Stimulated activated CD8-positive, alpha-beta memory T cell treated with anti-CD3 and anti-CD28 coated beads, Interleukin-15, amount 100 ng/mL, for 1 hour (primary cell): ENCODE measurements around the gene NDUFV1.
"Not testable (repeated sequence)": the region's sequence is repeated elsewhere in the genome, so short reads cannot be mapped to it uniquely, and the experiment has no call there.

Experiments
- DNase-seq: peaks from one replicate; pipeline ENCODE4 v3.0.0-alpha.2; 2020; ENCODE audit warnings: low read depth

The NDUFV1 gene

GRCh38 chr11:67627812-67628624 lies 21.3 kb downstream of the NDUFV1 start:
- DNase-seq = no peak

GRCh38 chr11:67628710-67629385 lies 22.1 kb downstream of the NDUFV1 start:
- DNase-seq = no peak

DNA sequence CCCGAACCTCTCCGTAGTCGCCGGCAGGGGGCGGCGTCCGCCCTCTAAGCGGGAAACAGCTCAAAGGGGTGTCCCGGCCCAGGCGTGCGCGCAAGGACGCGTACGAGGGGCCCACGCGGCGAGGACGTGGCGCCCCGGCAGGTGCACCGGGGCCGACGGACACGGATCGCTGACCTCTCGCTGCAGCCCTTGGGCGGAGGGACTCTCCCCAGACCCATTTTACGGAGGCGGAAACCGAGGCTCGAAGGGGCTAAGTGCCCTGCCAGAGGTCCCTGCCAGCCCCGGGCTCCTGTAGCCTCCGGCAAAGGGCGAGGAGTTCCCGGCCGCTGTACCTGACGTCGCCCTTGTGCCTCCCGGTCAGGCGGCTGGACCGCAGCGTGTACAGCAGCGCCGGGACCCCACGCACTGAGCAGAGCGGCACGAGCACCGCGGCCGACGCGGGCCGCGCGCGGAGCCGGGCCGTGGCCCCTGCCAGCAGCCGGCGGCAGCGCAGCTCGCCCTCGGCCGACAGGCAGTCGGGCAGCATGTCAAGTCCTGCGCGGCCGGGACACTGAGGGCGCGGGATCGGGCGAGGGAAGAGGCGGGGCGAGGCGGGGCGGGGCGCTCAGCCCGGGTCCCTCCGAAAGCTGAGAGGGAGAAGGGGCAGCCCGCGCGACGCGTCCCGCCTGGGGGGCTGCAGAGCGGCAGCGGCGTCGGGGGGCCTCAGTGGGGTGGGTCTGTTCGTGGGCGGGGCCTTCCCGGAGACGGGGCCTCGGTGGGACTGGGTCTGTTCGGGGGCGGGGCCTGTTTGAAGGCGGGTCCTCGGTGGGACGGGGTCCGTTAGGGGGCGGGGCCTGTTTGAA lies 22.9 kb downstream of the NDUFV1 start, which contains the start of gene NUDT8:
NUDT8 (minus strand) TSS at position 552 of the 842 bp plus-strand sequence; CDS start at position 526, 26 bp downstream.
- DNase-seq = peak; percentile 93

DNA sequence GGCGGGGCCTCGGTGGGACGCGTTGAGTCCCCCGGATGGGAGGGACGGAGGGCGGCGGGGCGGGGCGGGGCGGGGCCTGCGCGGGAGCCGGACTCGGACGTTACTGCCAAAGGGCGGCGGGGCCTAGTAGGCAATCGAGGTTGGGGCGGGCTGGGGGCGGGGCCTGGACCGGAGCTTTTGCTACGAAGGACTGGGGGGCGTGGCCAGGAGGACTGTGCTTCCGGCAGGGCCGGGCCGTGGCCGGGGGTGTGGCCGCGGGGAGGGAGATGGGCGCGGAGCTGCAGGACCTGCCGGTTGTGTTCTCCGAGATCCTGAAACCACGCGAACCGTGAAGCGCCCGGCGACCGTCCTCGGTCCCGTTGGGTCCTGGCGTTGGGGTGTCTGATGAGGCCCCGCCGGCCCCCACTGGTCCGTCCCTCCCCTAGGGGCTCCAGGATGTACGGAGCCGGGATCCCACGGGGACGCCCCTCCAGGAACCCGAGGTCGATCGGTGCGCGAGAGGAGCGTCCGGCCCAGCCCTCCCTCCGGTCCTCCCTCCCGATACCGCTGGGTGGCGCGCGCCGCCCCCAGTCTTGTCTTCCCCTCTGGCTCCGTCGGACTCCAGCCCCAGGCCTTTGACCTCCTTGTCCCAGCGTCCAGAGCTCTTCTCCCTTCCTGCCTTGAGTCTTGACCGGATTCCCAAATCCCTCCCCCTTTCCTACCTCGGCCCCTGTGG lies 23.6 kb downstream of the NDUFV1 start:
- no peak for DNase-seq

DNA sequence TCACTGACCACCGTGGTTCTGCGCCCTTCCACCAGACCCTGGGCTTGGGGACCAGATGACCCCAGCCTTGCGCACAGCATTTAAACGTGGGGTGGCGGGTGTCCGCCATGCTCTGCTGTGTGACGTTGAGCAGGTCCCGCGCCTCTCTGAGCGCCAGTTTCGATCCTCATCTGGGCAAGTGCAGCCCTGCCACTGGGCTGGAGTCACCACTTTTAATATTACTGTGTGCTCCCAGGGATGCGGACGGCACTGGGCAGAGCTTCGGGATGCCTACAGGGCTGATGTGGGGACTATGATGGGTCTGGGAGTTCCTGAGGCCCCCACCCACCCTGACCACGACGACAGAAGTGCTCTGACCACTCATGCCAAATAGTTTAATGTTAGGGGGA lies 24.2 kb downstream of the NDUFV1 start:
- DNase-seq = no peak

- DNase-seq = no peak
Measured at GRCh38 chr11:67631411-67631810, 24.7 kb downstream of the NDUFV1 start.

GRCh38 chr11:67631853-67632174 lies 25.1 kb downstream of the NDUFV1 start:
- no peak for DNase-seq

- no peak for DNase-seq
Measured at GRCh38 chr11:67632175-67632981, 25.6 kb downstream of the NDUFV1 start.

DNA sequence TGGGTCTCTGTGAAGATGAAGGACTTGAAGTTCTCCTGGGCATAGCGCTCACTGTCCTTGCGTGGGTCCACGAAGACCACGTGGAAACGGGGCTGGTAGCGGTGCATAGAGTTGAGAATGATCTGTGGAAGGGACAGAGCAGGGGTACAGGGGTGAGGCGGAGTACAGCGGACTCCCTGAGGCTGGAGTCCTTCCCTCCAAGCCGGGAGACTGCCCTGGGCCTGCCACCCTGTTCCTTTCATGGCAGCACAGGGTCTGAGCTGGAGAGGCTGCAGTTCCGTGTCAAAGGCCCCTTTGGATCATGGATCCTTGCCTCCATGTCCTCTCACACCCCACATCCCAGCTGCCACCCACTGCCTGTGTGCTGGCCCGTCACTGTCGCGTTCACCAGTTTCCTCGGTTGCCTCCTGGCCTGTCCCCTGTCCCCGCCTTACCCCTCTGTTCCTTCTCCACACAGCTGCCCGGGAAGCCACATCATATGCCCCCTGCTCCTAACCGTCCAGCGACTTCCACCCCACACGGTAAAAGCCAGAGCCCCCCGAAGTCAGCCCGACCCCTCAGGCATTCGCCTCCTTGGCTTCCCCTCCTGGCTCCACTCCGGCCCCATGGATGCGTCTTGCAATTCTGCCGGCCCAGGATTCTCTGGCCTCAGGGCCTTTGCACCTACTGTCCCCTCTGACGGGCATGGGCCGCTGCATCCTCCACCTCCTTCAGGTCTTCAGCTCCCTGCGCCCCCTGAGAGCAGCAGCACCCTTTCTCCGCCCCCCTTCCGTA lies 26.4 kb downstream of the NDUFV1 start:
- no peak for DNase-seq

DNA sequence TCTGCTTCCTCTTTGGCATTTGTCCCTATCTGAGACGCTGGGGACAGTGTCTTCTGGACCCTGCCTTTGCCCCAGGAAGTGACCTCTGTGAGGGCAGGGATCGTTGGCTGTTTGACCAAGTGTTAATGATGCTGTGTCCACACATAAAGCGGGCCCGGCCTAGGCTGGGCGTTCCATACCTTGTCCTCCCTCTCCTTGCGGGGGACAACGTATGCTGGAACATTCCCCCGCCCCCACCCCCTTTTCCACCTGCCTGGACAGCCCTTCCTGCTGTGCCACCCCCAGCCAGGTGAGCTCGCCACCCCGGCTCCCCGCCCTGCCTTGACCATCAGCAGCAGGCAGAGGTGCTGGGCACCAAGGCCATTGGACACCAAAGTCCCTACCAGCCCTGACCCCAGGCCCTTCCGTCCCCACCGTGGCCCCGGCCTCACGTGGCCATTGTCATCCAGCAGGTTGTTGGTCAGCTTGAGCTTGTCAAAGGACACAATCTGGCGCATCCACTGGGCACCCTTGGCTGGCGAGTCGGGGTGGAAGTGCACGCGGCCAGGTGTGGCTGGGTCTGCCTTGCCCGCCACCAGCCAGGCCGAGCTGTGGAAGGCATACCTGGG lies 27.1 kb downstream of the NDUFV1 start:
- DNase-seq = no peak

DNA sequence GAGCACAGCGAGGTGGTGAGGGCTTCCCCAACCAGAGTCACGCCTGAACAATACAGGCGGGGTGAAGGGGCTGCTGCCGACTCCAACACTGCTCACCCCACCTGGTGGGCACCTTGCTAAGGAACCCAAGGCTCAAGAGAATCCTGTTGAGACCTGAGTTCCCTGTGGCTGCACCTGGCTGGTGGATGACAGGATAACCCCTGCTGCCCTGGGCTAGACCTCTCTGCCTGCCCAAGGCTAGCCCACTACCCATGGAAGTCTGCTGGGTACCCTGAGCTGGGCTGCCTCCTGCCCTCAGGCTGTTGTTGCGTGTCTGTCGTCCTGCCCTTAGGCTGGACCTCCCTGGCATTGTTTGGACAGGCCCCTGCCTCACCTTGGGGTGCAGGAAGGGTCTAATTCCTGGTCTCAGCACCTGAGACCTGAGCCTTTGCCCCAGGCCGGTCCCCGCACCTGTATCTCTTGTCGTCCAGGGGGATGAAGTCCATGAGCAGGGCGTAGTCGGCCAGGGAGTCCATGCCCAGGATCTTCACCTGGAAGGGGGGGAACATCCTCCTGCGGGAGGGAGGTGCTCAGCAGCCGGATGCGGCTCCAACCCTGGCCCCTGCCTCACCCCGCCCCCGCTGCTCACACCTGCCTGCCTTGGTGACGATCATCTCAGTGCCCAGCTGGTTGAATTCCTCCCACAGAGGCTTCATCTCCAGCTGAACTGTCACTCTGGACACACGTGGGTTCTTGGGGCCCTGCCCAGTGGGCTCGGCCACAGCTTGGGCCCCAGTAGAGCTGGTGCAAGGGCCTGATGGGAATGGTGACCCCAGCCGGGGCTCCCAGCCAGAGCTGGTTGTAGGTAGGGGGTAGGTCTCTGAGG lies 27.9 kb downstream of the NDUFV1 start:
- no peak for DNase-seq

DNA sequence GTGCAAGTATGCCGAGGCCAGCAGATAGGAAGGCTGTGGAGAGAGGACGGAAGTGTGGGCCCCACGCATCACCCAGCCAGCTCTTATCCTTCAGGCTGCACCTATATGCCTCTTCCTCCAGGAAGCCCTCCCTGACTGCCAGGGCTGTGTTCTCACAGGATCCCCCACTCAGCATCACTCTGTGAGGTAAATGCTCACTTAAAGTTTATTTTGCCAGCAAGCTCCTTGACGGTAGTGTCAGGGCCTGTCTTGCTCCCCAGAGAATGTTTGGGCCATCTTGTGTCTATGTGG lies 28.4 kb downstream of the NDUFV1 start:
- DNase-seq = no peak

GRCh38 chr11:67636962-67637361 lies 30.2 kb downstream of the NDUFV1 start:
- no peak for DNase-seq

DNA sequence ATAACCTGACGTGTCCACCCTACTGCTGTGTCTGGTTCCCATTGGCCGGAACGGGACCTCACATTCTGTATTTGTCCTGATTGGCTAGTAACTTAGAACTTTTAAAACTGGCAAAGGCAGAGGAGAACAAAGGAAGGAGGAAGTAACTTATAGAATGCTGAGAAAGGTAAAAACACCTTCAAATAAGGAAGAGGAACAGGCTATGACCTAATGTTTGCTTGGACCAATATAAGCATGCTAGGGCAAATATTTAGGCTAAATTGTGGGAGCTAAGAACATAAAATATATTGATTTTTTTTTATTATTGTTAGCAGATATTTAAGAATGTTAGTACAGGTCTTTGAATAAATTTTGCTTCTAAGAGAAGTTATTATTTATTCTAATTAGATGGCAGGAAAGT lies 30.7 kb downstream of the NDUFV1 start:
- not testable (repeated sequence) for DNase-seq

- no peak for DNase-seq
Measured at GRCh38 chr11:67638535-67639437, 32.0 kb downstream of the NDUFV1 start.

GRCh38 chr11:67639438-67639859 lies 32.7 kb downstream of the NDUFV1 start, which contains the start of gene TBX10:
Gene TBX10 (minus strand): TSS chr11:67639763. CDS start chr11:67639472, 291 bp downstream.
- DNase-seq = no peak

- DNase-seq = no peak
Measured at GRCh38 chr11:67640021-67640757, 33.5 kb downstream of the NDUFV1 start.
